Activated T-helper 17 cell treated with anti-CD3 and anti-CD28 coated beads, Interleukin-2, amount 50 U/mL, for 72 hours (primary cell): Measurements from ENCODE around the gene ACTRT3. TPM values are rescaled to one million over a fixed set of nuclear protein-coding genes. Genes with fewer than 3 reads are reported as not detected.
A peak's percentile ranks its signal among the peaks of the same experiment; 100 is the strongest.

Source experiments
- ATAC-seq: fragments of 150-1000 bp; cut with Tn5 transposase; replicated peaks from 2 replicates; pipeline ENCODE4 v1.10.0; 2021; ENCODE audit warnings: mild to moderate bottlenecking, moderate library complexity
- H3K27ac Mint-ChIP-seq: one replicate; pipeline ENCODE4 v1.8.0; 2022; ENCODE audit warnings: mixed read lengths
- H3K27me3 Mint-ChIP-seq: one replicate; pipeline ENCODE4 v1.8.0; 2022; ENCODE audit warnings: mixed read lengths
- H3K36me3 Mint-ChIP-seq: one replicate; pipeline ENCODE4 v1.8.0; 2022; ENCODE audit warnings: low read depth, mild to moderate bottlenecking, mixed read lengths
- H3K4me1 Mint-ChIP-seq: one replicate; pipeline ENCODE4 v1.8.0; 2022; ENCODE audit warnings: mixed read lengths
- H3K4me3 Mint-ChIP-seq: one replicate; pipeline ENCODE4 v1.8.0; 2022; ENCODE audit warnings: mild to moderate bottlenecking, mixed read lengths
- H3K9me3 Mint-ChIP-seq: one replicate; pipeline ENCODE4 v1.8.0; 2022; ENCODE audit warnings: mixed read lengths
- total RNA-seq, 2 donors: library from RNA; stranded (reverse); gene quantifications; one replicate each; pipeline ENCODE4 v1.2.3, GENCODE V29; 2022

ACTRT3 gene
- total RNA-seq: 1 to 10 TPM; 1.9 to 2.0 TPM

DNA sequence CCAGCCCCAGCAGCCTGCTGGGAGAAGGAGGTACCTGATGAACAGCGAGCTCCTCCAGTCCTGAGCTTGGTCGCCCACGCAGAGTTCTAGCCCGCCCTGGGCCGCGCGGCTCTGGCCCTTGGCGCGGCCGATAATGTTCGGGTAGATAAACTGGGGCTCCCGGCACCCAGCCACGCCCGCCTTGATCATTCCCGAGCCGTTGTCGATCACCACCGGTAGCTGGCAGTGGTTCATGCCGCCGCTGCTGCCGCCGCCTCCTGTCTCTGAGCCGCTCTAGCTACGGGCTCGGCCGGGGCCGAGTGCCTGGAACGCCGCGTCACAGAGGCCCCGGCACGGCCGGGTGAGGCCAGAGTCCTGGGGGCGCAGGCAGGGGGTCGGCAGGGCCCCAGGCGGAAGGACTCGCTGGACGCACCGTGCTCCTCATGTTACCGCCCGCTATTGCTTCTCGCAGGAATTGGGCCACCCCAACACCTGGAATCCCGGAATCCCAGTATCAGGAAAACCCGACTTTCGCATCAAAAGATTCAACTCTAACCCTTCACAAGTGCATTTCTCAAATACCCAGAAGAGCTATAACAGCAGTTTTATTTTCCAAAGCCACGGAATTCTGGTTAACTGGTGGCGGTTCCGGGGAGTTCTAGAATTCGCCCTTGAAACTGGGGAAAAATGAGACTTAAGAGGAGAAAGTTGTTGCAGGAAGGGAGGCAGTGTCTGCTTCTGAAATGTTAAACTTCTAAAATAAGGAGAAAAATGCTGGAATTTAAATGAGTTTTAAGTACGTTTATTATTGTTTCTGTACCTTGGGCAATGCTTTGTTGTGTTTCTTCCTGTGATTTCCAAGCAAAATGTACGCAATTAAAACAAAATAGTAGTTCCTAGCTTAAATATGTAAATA lies at the start of gene ACTRT3:
Gene ACTRT3, minus strand, starts transcription at position 275 of the 895 bp plus-strand sequence. Its CDS starts 41 bp downstream, at position 234.
- ATAC-seq: peak; percentile 37

GRCh38 chr3:169818316-169818715 lies 49.0 kb upstream of the ACTRT3 start:
- H3K4me3 Mint-ChIP-seq: no peak overlapping the region
- H3K27ac Mint-ChIP-seq: no peak overlapping the region
- no peaks in the 10 kb centered on the region for H3K36me3 Mint-ChIP-seq
- peaks cover 3% of the 10 kb centered on the region for H3K9me3 Mint-ChIP-seq
- peaks cover 21% of the 10 kb centered on the region for H3K27me3 Mint-ChIP-seq
- H3K4me1 Mint-ChIP-seq: peaks cover 7% of the 10 kb centered on the region
- no peak for ATAC-seq

More for the DNA sequence above, at the start of gene ACTRT3:
- peak within 1 kb of the TSS; percentile 70 for H3K27ac Mint-ChIP-seq
- H3K9me3 Mint-ChIP-seq: no peaks in the 10 kb centered on the region
- H3K36me3 Mint-ChIP-seq: peaks cover 32% of the 10 kb centered on the region
- no peaks in the 10 kb centered on the region for H3K27me3 Mint-ChIP-seq
- H3K4me1 Mint-ChIP-seq: peaks cover 10% of the 10 kb centered on the region
- peak within 1 kb of the TSS; percentile 90 for H3K4me3 Mint-ChIP-seq

- ATAC-seq: no peak
- Mint-ChIP-seq H3K4me3 (no peak overlapping the region), H3K27ac (no peak overlapping the region), H3K36me3 (no peaks in the 10 kb centered on the region), H3K27me3 (peaks cover 7% of the 10 kb centered on the region), H3K9me3 (peaks cover 3% of the 10 kb centered on the region), H3K4me1 (peaks cover 14% of the 10 kb centered on the region)
These were observed 46.3 kb upstream of the ACTRT3 start for GRCh38 chr3:169815590-169816150.

DNA sequence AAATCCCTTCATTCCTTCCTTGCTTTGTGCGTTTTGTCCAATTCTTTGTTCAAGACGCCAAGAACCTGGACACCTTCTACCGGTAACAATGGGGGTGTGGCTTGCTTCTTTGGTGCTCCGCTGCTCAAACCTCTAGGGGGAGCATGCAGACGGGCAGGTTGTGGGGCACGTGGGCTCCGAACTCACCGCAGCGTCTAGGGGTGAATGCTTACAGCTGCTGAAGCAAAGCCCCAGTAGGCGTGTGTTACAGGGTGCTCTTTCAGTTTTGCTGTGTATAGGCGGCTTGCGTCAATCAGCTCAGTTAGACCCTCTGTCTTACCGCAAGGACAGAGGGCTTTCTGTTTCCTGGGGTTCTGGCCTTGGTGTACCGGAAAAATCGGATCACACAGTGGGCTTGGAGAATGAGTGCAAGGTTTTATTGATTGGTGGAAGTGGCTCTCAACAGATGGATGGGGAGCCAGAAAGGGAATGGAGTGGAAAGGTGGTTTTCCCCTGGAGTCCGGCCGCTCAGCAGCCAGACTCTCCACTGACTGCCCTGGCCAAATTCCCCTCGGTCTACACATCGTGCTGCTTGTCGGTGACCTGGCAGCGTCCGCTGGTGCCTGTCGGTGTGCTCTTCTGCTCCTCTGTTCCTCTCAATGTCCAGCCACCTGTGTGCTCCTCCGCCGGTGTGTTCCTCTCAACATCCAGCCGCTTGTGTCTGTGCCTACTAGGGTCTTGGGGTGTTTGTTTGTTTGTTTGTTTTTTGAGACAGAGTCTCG lies 44.6 kb upstream of the ACTRT3 start:
- Mint-ChIP-seq H3K4me3 (peak overlapping the region; percentile 97), H3K9me3 (peaks cover 3% of the 10 kb centered on the region), H3K27me3 (peaks cover 3% of the 10 kb centered on the region), H3K36me3 (no peaks in the 10 kb centered on the region), H3K27ac (peak overlapping the region; percentile 86), H3K4me1 (peaks cover 14% of the 10 kb centered on the region)
- peak; percentile 71 for ATAC-seq

DNA sequence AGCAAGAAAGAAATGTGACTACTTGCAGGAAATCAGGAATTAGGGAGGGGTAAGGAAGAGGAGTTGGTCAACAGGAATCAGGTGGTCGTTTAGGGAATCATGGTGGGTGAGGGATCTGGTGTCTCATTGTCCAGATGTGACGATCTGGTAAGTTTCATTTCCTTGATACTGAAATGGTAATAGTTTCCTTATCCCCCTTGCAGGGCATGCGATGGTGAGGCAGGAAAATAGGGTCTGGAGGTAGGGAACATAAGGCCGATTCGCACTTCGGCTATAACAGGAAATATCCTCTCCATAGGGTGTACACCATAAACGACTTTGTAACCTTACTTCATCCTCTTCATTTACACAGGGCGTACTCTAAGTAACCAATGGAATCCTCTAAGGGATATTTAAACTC lies 43.9 kb upstream of the ACTRT3 start:
- Mint-ChIP-seq H3K4me3 (peak overlapping the region; percentile 97), H3K9me3 (peaks cover 3% of the 10 kb centered on the region), H3K36me3 (no peaks in the 10 kb centered on the region), H3K4me1 (peaks cover 14% of the 10 kb centered on the region), H3K27me3 (peaks cover 2% of the 10 kb centered on the region), H3K27ac (peak overlapping the region; percentile 86)
- no peak for ATAC-seq

GRCh38 chr3:169812332-169813235 lies 43.2 kb upstream of the ACTRT3 start, which contains the start of the genes LRRC34 and LRRIQ4:
Gene LRRC34, minus strand, starts transcription at chr3:169812904. Its CDS starts 356 bp downstream, at chr3:169812548.
Gene LRRIQ4, plus strand, starts transcription at chr3:169812870. Its CDS starts 9,052 bp downstream, at chr3:169821922.
- peak; percentile 83 for ATAC-seq
- H3K36me3 Mint-ChIP-seq: no peaks in the 10 kb centered on the region
- peak within 1 kb of the TSS; percentile 86 for H3K27ac Mint-ChIP-seq
- peaks cover 3% of the 10 kb centered on the region for H3K9me3 Mint-ChIP-seq
- peak within 1 kb of the TSS; percentile 97 for H3K4me3 Mint-ChIP-seq
- H3K4me1 Mint-ChIP-seq: peaks cover 14% of the 10 kb centered on the region
- no peaks in the 10 kb centered on the region for H3K27me3 Mint-ChIP-seq

- Mint-ChIP-seq H3K27me3 (no peaks in the 10 kb centered on the region), H3K36me3 (no peaks in the 10 kb centered on the region), H3K4me1 (peaks cover 14% of the 10 kb centered on the region), H3K4me3 (peak overlapping the region; percentile 97), H3K9me3 (peaks cover 3% of the 10 kb centered on the region), H3K27ac (no peak overlapping the region)
- ATAC-seq: peak; percentile 5
These were observed 42.4 kb upstream of the ACTRT3 start for GRCh38 chr3:169811631-169812331.

GRCh38 chr3:169809230-169809795 lies 40.0 kb upstream of the ACTRT3 start:
- Mint-ChIP-seq H3K4me1 (peaks cover 14% of the 10 kb centered on the region), H3K36me3 (no peaks in the 10 kb centered on the region), H3K27me3 (no peaks in the 10 kb centered on the region), H3K9me3 (no peaks in the 10 kb centered on the region), H3K4me3 (no peak overlapping the region), H3K27ac (no peak overlapping the region)
- ATAC-seq: no peak

DNA sequence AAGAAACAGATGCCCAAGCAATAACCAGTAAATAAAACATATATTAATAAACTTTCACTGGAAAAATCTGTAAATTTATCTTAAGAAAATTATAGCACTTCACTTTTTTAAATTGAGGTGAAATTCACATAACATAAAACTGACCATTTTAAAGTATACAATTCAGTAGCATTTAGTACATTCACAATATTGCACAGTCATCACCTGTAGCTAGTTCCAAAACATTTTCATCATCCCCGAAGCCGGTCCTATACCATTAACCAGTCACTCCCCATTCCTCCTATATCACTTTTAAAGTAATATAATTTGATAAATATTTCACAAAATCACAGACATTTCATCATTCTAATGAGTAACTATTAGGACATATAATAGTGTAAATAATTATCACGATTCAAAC lies 35.3 kb upstream of the ACTRT3 start:
- Mint-ChIP-seq H3K27ac (no peak overlapping the region), H3K36me3 (no peaks in the 10 kb centered on the region), H3K27me3 (no peaks in the 10 kb centered on the region), H3K9me3 (no peaks in the 10 kb centered on the region), H3K4me1 (no peaks in the 10 kb centered on the region), H3K4me3 (no peak overlapping the region)
- ATAC-seq: no peak

- Mint-ChIP-seq H3K4me1 (peaks cover 9% of the 10 kb centered on the region), H3K36me3 (peaks cover 50% of the 10 kb centered on the region), H3K27me3 (no peaks in the 10 kb centered on the region), H3K9me3 (no peaks in the 10 kb centered on the region), H3K4me3 (no peak overlapping the region), H3K27ac (no peak overlapping the region)
- ATAC-seq: no peak
These were observed 23.0 kb upstream of the ACTRT3 start for GRCh38 chr3:169792359-169792758.

GRCh38 chr3:169790687-169791429 lies 21.5 kb upstream of the ACTRT3 start:
- H3K27ac Mint-ChIP-seq: peak overlapping the region; percentile 16
- H3K9me3 Mint-ChIP-seq: no peaks in the 10 kb centered on the region
- no peak overlapping the region for H3K4me3 Mint-ChIP-seq
- no peak for ATAC-seq
- H3K27me3 Mint-ChIP-seq: no peaks in the 10 kb centered on the region
- peaks cover 65% of the 10 kb centered on the region for H3K36me3 Mint-ChIP-seq
- H3K4me1 Mint-ChIP-seq: peaks cover 9% of the 10 kb centered on the region

DNA sequence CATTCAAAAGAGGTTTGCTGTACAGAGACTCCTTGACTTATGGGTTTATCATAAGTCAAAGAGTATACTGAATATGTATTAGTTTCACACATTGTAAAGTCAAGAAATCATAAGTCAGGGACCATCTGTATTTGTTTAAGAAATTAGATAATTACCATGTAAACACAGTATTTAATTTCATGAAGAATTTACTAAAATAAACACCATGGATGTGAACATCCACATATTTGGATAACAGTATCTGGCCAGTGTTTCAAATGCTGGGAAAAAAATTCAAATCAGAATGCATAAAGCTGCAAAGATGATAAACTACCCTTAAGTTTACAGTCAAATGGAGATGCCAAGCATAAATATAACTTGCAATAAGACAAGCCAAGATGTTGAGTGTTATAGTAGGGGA lies 20.9 kb upstream of the ACTRT3 start:
- Mint-ChIP-seq H3K9me3 (no peaks in the 10 kb centered on the region), H3K4me3 (no peak overlapping the region), H3K27ac (peak overlapping the region; percentile 16), H3K4me1 (peaks cover 9% of the 10 kb centered on the region), H3K27me3 (no peaks in the 10 kb centered on the region), H3K36me3 (peaks cover 71% of the 10 kb centered on the region)
- no peak for ATAC-seq
